GM21367 (cell line): ENCODE measurements around the gene HSPG2.
"Not testable (repeated sequence)": the region's sequence is repeated elsewhere in the genome, so short reads cannot be mapped to it uniquely, and the experiment has no call there.

Experiments used
- ATAC-seq: cut with Tn5 transposase; IDR thresholded peaks from one replicate; pipeline ENCODE4 v1.9.1; 2021; ENCODE audit not compliant: unreplicated experiment

Gene HSPG2

DNA sequence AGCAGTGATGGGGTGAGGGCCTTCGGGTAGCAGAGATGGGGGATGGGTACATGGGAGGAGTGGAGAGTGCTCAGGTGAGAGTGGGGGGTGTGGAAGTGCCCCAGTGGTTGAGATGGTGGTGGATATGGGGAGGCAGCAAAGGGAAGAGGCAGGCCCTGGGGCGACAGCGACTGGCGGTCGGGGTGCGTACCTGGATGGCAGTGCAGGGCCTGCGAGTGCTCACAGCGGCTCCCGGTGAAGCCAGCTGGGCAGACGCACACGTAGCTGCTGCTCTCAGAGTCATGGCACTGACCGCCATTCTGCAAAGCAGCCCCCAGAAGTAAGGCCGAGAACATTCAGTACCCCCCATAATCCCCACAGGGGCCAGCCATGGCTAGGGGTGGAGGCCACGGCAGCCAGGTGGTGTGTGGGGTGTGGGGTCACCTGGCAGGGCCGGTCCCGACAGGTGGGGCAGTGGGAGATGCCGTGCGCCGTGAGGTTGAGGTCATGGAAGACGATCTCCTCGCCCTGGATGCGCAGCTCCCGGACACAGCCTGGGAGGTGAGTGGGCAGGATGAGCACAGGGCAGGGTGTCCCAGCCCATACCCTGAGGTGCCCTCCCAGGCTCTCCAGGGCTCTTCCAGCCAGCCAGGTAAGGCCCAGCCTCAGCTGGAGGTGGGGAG lies 106.2 kb downstream of the HSPG2 start:
- ATAC-seq = no peak

DNA sequence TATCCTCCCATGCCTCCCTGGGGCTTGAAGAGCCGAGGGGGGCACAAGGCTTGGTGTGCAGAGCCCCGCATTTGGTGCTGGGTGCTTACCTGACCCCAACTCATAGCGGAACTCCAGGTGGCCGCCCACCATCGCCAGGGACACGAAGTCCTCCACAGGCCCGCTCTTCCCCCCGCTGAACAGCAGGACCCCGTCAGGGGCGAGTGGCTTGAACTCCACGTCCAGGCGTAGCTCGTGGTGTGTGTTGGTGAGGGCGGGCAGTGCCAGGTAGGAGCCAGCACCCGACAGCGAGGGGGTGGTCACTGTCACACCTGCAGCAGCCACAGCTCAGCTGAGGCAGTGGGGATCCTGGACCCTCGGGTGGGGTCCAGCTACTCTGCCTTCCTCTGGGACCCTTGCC lies 107.8 kb downstream of the HSPG2 start:
- no peak for ATAC-seq

DNA sequence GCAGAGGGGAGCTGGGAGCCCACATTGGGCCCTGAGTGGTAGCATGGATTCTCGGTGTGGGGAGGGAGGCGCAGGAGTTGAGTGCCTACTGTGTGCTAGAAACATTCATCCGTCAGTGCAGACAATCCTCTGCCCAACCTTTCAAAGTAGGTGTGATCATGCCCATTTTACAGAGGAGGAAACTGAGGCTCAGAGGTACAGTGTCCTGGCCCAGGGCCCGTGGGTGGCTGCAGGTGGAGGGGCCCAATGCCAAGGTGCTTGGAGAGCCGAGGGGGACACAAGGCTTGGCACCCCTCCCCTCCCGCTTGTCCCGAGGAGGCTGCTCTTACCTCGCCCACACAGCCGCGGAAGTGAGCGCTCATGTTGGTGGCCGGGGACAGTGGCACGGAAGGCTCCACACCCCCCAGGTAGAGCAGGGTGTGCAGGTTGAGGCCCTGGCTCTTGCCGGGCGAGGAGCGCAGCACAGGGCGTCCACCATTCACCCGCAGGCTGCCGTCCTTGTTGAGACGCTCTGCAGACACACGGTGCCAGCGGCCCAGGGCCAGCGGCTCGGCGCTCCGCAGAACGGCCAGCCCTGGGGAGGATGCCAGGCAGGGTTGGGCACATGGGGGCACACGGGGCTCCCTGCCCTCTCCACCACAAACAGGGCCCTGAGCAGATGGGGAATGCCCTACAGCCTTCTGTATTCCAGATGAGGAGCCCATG lies 108.5 kb downstream of the HSPG2 start:
- ATAC-seq = no peak

- no peak for ATAC-seq
Observed at GRCh38 chr1:21828075-21828474, 109.0 kb downstream of the HSPG2 start.

- ATAC-seq = no peak
Observed at GRCh38 chr1:21827141-21827679, 109.9 kb downstream of the HSPG2 start.

DNA sequence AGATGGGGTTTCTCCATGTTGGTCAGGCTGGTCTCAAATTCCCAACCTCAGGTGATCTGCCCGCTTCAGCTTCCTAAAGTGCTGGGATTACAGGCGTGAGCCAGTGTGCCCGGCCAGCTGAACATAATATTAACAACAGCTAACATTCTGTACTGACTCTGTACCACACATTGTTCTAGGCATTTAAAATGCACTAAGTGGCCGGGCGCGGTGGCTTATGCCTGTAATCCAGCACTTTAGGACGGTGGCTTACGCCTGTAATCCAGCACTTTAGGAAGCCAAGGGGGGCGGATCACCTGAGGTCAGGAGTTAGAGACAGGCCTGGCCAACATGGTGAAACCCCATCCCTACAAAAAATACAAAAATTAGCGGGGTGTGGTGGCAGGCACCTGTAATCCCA lies 110.4 kb downstream of the HSPG2 start:
- ATAC-seq = not testable (repeated sequence)

GRCh38 chr1:21825393-21825792 lies 111.7 kb downstream of the HSPG2 start:
- ATAC-seq = no peak

DNA sequence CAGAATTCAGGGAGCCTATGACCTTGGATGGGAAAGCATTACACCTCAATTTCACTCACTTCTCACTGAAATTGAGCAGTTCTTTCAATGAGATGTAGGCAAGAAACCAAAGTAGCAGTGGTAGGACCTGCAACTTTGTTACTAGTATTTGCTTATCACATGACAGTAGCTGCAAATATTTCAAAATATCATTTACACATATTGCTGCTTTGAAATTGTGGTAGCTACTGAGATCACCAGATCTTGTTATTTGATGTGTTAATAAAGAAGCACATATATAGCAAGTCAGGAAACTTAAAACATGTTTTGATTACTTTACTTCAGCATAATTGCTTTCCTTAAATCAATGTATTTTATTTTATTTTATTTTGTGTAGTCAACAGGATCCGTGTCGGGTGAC lies 112.2 kb downstream of the HSPG2 start:
- no peak for ATAC-seq

- ATAC-seq = no peak
Observed at GRCh38 chr1:21823980-21824702, 113.0 kb downstream of the HSPG2 start.

DNA sequence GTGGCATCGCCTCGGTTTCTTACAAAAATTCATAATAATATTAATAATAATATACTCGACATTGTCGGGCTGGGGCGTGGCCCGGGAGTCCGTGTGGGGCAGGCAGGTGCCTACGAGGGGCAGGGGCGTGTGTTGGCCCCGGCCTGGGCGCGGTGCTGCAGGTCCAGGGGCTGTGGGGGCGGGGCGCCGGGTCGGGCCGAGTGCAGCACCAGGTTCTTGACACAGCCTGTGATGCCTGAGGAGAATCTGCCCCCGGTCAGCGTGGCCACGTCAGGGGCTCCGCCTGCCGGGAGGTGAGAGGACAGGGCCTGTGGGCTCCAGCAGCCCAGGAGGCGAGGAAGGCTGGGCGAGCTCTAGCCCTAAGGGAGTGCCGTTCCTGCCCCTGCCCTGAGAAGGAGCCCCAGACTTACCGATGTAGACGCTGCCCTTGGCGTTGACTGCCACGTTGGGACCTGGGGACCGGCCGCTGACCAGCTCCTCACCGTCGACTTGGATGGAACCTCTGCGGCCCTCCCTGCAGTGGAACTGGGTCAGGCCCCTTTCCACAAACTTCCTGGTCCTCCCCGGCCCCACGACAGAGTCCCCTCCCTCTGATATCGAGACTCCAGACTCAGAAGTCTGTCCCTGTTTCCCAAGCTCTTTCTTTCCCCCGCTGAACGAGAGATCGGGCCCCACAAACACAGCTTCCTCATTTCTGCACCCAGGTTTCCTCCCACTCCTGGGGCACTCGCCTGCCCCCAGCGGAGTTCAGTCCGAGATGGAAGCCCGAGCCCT lies 113.7 kb downstream of the HSPG2 start:
- ATAC-seq = no peak

- ATAC-seq = no peak
Observed at GRCh38 chr1:21822349-21822748, 114.8 kb downstream of the HSPG2 start.

- ATAC-seq = no peak
Observed at GRCh38 chr1:21821385-21822019, 115.6 kb downstream of the HSPG2 start.

GRCh38 chr1:21820597-21821232 lies 116.4 kb downstream of the HSPG2 start:
- ATAC-seq = no peak

GRCh38 chr1:21818656-21819055 lies 118.5 kb downstream of the HSPG2 start:
- ATAC-seq = no peak

DNA sequence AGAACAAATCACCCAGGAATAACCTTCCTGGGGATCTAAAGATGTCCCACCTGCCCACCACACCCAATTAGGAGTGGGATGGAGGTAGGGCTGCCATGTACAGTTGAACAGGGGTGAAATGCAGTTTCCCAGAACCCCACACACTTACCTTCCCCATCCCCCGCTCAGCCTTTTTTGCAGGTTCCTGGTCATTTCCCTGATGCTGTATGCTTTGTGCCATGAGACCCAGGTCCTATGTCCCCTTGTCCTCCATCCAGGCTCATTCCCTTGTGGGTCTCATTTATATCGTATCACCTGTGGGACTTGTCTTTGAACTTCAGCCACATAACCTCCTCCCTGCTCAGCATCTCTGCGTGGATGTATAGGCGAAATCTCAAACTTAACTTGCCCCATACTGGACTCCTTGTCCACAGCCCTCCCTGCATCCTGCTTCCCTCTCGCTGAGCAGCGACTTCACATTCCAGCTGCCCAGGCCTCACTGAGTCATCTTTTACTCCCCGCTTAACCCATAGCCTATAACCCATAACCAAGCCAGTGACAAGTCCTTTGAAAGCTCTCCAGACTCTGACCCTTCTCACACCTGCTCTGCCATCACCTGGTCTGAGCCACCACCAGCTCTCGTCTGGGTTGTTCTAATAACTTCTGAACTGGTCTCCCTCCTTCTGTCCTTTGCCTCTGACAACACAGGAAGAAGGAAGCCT lies 120.4 kb downstream of the HSPG2 start:
- ATAC-seq = no peak

GRCh38 chr1:21815724-21816321 lies 121.3 kb downstream of the HSPG2 start:
- no peak for ATAC-seq

DNA sequence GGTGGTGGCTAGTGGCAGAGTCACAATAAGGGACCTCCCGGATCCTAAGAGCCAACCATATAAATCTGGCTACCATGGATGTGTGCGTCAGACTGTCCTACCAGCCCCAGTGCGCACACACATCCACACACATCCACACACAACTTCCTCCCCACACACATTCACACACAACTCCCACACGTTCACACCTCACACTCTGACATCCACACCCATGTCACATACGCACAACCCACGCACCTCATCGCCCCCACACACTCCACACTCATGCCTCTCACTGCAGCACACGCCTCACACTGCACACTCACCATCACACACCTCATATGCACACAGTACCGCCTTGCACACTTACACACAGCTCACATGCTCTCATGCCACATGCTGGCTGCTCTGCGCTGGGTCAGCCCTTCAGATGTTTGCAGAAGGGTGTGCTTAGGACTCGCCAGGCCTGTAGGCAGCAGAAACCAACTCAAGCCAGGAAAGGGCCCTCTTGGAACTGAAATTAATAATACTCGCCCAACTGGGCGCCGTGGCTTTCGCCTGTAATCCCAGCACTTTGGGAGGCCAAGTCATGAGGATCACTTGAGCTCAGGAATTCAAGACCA lies 122.0 kb downstream of the HSPG2 start:
- ATAC-seq = no peak

- no peak for ATAC-seq
Observed at GRCh38 chr1:21814241-21814918, 122.7 kb downstream of the HSPG2 start.
